NCI-H2227 treated with DMSO at 0.1 percent for 48 hours (cell line): ENCODE data around the gene NAA10.
A peak's percentile ranks its signal among the peaks of the same experiment; 100 is the strongest.
"Not testable (repeated sequence)": the region's sequence is repeated elsewhere in the genome, so short reads cannot be mapped to it uniquely, and the experiment has no call there.

Experiments used
- DNase-seq: peaks from one replicate; lab custom pipeline; 2025; lab: John Stamatoyannopoulos, UW

NAA10 gene

GRCh38 chrX:153934762-153935325, at the start of gene NAA10:
NAA10 (minus strand) TSS chrX:153935037; CDS start chrX:153934904, 133 bp downstream.
- peak; percentile 49 for DNase-seq

GRCh38 chrX:153983321-153983801, 48.5 kb upstream of the NAA10 start:
- no peak for DNase-seq

- peak; percentile 48 for DNase-seq
Measured at GRCh38 chrX:153981771-153982533, 47.1 kb upstream of the NAA10 start.

- no peak for DNase-seq
Measured at GRCh38 chrX:153981231-153981630, 46.4 kb upstream of the NAA10 start.

- DNase-seq = not testable (repeated sequence)
Measured at GRCh38 chrX:153980394-153980793, 45.6 kb upstream of the NAA10 start.

- no peak for DNase-seq
Measured at GRCh38 chrX:153974726-153975286, 40.0 kb upstream of the NAA10 start.

- no peak for DNase-seq
Measured at GRCh38 chrX:153974003-153974725, 39.3 kb upstream of the NAA10 start.

GRCh38 chrX:153973127-153974002, 38.5 kb upstream of the NAA10 start:
- peak; percentile 53 for DNase-seq

GRCh38 chrX:153972368-153973126, 37.7 kb upstream of the NAA10 start, which contains the start of gene TMEM187:
TMEM187 (plus strand) TSS chrX:153972754; CDS start chrX:153982063, 9,309 bp downstream.
- peak; percentile 91 for DNase-seq

GRCh38 chrX:153971450-153972367, 36.9 kb upstream of the NAA10 start, which contains the start of gene HCFC1:
HCFC1 (minus strand) TSS chrX:153971818; CDS start chrX:153970840, 978 bp downstream.
- peak; percentile 92 for DNase-seq

GRCh38 chrX:153971124-153971449, 36.2 kb upstream of the NAA10 start:
- peak; percentile 82 for DNase-seq

GRCh38 chrX:153970357-153971123, 35.7 kb upstream of the NAA10 start:
- DNase-seq = peak; percentile 68

- DNase-seq = no peak
Measured at GRCh38 chrX:153969904-153970356, 35.1 kb upstream of the NAA10 start.

GRCh38 chrX:153969125-153969903, 34.5 kb upstream of the NAA10 start:
- DNase-seq = no peak

GRCh38 chrX:153968754-153969124, 33.9 kb upstream of the NAA10 start:
- no peak for DNase-seq

GRCh38 chrX:153968255-153968654, 33.4 kb upstream of the NAA10 start:
- no peak for DNase-seq

GRCh38 chrX:153967536-153968224, 32.8 kb upstream of the NAA10 start:
- DNase-seq = no peak
